WERI-Rb-1 (cell line): ENCODE data around the gene ADAMTSL5.

Source experiments
- DNase-seq: peaks from one replicate; pipeline ENCODE4 v3.0.0-alpha.2; 2020
- H3K27ac ChIP-seq: fragments of 250-450 bp; sonication (Bioruptor Pico); 2 replicates; pipeline ENCODE4 v1.5.1; 2020; ENCODE audit warnings: mild to moderate bottlenecking, moderate library complexity
- H3K27me3 ChIP-seq: fragments of 250-450 bp; sonication (Bioruptor Pico); 2 replicates; pipeline ENCODE4 v1.5.1; 2021; ENCODE audit warnings: mild to moderate bottlenecking, low read depth, moderate library complexity; ENCODE audit not compliant: insufficient read depth, severe bottlenecking
- H3K36me3 ChIP-seq: fragments of 250-450 bp; sonication (Bioruptor Pico); 2 replicates; pipeline ENCODE4 v1.5.1; 2020; ENCODE audit warnings: mild to moderate bottlenecking, moderate library complexity
- H3K4me3 ChIP-seq: 2 replicates; pipeline ENCODE4 v1.5.1; 2011; ENCODE audit warnings: low read depth, mild to moderate bottlenecking, control low read depth, low read length
- H3K9me3 ChIP-seq: fragments of 250-450 bp; sonication (Bioruptor Pico); 2 replicates; pipeline ENCODE4 v1.5.1; 2021; ENCODE audit warnings: mild to moderate bottlenecking, moderate library complexity; ENCODE audit not compliant: severe bottlenecking
- CTCF ChIP-seq: IDR thresholded peaks from 2 replicates; pipeline ENCODE4 v1.5.1; 2011; ENCODE audit warnings: low read depth, mild to moderate bottlenecking, control low read depth, inconsistent platforms, low read length

ADAMTSL5 gene

GRCh38 chr19:1510807-1511206 lies 2.0 kb downstream of the ADAMTSL5 start:
- Histone ChIP-seq H3K27me3 (peaks cover 3% of the 10 kb centered on the region), H3K4me3 (no peak overlapping the region), H3K27ac (no peak overlapping the region), H3K36me3 (no peaks in the 10 kb centered on the region), H3K9me3 (no peaks in the 10 kb centered on the region)
- no peak for DNase-seq
- no peak for TF ChIP-seq CTCF

GRCh38 chr19:1510442-1510806 lies 2.4 kb downstream of the ADAMTSL5 start:
- H3K9me3 ChIP-seq, result no peaks in the 10 kb centered on the region
- no peaks in the 10 kb centered on the region for H3K36me3 ChIP-seq
- no peak overlapping the region for H3K27ac ChIP-seq
- no peak overlapping the region for H3K4me3 ChIP-seq
- no peak for TF ChIP-seq CTCF
- DNase-seq, result no peak
- H3K27me3 ChIP-seq, result peaks cover 3% of the 10 kb centered on the region

- Histone ChIP-seq H3K27ac (no peak overlapping the region), H3K4me3 (no peak overlapping the region), H3K9me3 (no peaks in the 10 kb centered on the region), H3K27me3 (peaks cover 3% of the 10 kb centered on the region), H3K36me3 (no peaks in the 10 kb centered on the region)
- DNase-seq, result no peak
- no peak for TF ChIP-seq CTCF
Measured at GRCh38 chr19:1509602-1510441, 3.0 kb downstream of the ADAMTSL5 start.

- H3K4me3 ChIP-seq, result 0 out of 2 replicates have a peak overlapping the region, but pooled peaks have one; percentile 15
- H3K27ac ChIP-seq, result peak overlapping the region; percentile 45; the same call in 1 of the 2 replicates
- TF ChIP-seq CTCF, result no peak
Measured at GRCh38 chr19:1508507-1508856, 4.3 kb downstream of the ADAMTSL5 start.

GRCh38 chr19:1507763-1508506 lies 4.9 kb downstream of the ADAMTSL5 start:
- TF ChIP-seq CTCF, result no peak
- DNase-seq, result peak; percentile 97
- Histone ChIP-seq H3K36me3 (no peaks in the 10 kb centered on the region), H3K4me3 (peak overlapping the region; percentile 60), H3K27ac (peak overlapping the region; percentile 89), H3K27me3 (no peaks in the 10 kb centered on the region), H3K9me3 (no peaks in the 10 kb centered on the region)

More at GRCh38 chr19:1508507-1508856, 4.3 kb downstream of the ADAMTSL5 start:
- peaks cover 3% of the 10 kb centered on the region for H3K27me3 ChIP-seq
- no peaks in the 10 kb centered on the region for H3K36me3 ChIP-seq
- H3K9me3 ChIP-seq, result no peaks in the 10 kb centered on the region
- no peak for DNase-seq
